SK-N-SH (cell line): ENCODE results near the gene HSPD1. TPM values are rescaled to one million over a fixed set of nuclear protein-coding genes. Genes with fewer than 3 reads are reported as not detected.

ENCODE experiments used
- EP300 ChIP-seq, 2 experiments: IDR thresholded peaks; 2 replicates each; pipeline versions ENCODE4 v1.4.0 to v1.6.1; 2012; ENCODE audit warnings: borderline replicate concordance in 1 of 2, low read depth in 1 of 2, low read length in 1 of 2
- EZH2phosphoT487 ChIP-seq: fragments of 200-600 bp; sonication (generic); IDR thresholded peaks from 2 replicates; pipeline ENCODE4 v1.6.1; 2017; ENCODE audit warnings: low read depth, mixed run types, mild to moderate bottlenecking, antibody characterized with exemption, moderate library complexity, borderline replicate concordance
- FOXJ3 ChIP-seq: sonication (generic); formaldehyde crosslinking; IDR thresholded peaks from 2 replicates; pipeline ENCODE4 v1.5.1; 2020; ENCODE audit warnings: mild to moderate bottlenecking, missing genetic modification reagents
- GABPA ChIP-seq: IDR thresholded peaks from 2 replicates; pipeline ENCODE4 v1.4.0; 2012; ENCODE audit warnings: low read depth, mild to moderate bottlenecking
- NRF1 ChIP-seq: IDR thresholded peaks from 2 replicates; pipeline ENCODE4 v1.6.1; 2012; ENCODE audit warnings: low read depth, mild to moderate bottlenecking, low read length
- REST ChIP-seq: IDR thresholded peaks from 2 replicates; pipeline ENCODE4 v1.6.1; 2012; ENCODE audit warnings: mild to moderate bottlenecking, low read depth, low read length, moderate library complexity
- SIN3A ChIP-seq: IDR thresholded peaks from 2 replicates; pipeline ENCODE4 v1.6.1; 2012; ENCODE audit warnings: low read depth, mild to moderate bottlenecking, low read length, moderate library complexity, borderline replicate concordance
- SMC3 ChIP-seq: IDR thresholded peaks from 2 replicates; pipeline ENCODE4 v1.6.1; 2012; ENCODE audit warnings: low read depth, low read length, improper control_type of control experiment
- TAF1 ChIP-seq: IDR thresholded peaks from 2 replicates; pipeline ENCODE4 v1.6.1; 2012; ENCODE audit warnings: low read depth, mild to moderate bottlenecking, low read length, moderate library complexity, borderline replicate concordance
- TCF12 ChIP-seq: IDR thresholded peaks from 2 replicates; pipeline ENCODE4 v1.4.0; 2012
- polyA plus RNA-seq, 3 experiments: library from polyadenylated mRNA; depleted of rRNA; stranded (reverse); fragments of >200 nt; gene quantifications; 2 replicates each; pipeline ENCODE4 v1.2.3, GENCODE V29; 2012
- TF ChIP-seq, protein P1 (sequence below): IDR thresholded peaks from 2 replicates; pipeline ENCODE4 v1.4.0; 2012; ENCODE audit warnings: low read depth, borderline replicate concordance
- TF ChIP-seq, protein P2 (sequence below): fragments of 200-600 bp; sonication (generic); IDR thresholded peaks from 2 replicates; pipeline ENCODE4 v1.6.1; 2017; ENCODE audit warnings: antibody characterized with exemption, mild to moderate bottlenecking, moderate library complexity

HSPD1 gene
- polyA plus RNA-seq, 1 of the 3 experiments (the other 2 are of a cell fraction): 212 TPM

- TF ChIP-seq, protein P1, sequence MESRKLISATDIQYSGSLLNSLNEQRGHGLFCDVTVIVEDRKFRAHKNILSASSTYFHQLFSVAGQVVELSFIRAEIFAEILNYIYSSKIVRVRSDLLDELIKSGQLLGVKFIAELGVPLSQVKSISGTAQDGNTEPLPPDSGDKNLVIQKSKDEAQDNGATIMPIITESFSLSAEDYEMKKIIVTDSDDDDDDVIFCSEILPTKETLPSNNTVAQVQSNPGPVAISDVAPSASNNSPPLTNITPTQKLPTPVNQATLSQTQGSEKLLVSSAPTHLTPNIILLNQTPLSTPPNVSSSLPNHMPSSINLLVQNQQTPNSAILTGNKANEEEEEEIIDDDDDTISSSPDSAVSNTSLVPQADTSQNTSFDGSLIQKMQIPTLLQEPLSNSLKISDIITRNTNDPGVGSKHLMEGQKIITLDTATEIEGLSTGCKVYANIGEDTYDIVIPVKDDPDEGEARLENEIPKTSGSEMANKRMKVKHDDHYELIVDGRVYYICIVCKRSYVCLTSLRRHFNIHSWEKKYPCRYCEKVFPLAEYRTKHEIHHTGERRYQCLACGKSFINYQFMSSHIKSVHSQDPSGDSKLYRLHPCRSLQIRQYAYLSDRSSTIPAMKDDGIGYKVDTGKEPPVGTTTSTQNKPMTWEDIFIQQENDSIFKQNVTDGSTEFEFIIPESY: no peak
- TF ChIP-seq, protein P2, sequence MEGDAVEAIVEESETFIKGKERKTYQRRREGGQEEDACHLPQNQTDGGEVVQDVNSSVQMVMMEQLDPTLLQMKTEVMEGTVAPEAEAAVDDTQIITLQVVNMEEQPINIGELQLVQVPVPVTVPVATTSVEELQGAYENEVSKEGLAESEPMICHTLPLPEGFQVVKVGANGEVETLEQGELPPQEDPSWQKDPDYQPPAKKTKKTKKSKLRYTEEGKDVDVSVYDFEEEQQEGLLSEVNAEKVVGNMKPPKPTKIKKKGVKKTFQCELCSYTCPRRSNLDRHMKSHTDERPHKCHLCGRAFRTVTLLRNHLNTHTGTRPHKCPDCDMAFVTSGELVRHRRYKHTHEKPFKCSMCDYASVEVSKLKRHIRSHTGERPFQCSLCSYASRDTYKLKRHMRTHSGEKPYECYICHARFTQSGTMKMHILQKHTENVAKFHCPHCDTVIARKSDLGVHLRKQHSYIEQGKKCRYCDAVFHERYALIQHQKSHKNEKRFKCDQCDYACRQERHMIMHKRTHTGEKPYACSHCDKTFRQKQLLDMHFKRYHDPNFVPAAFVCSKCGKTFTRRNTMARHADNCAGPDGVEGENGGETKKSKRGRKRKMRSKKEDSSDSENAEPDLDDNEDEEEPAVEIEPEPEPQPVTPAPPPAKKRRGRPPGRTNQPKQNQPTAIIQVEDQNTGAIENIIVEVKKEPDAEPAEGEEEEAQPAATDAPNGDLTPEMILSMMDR: peak; percentile 28
- no peak for TF ChIP-seq EZH2phosphoT487
- TF ChIP-seq NRF1: peak; percentile 83
- no peak for TF ChIP-seq REST
- no peak for TF ChIP-seq SMC3
- no peak; a peak in 1 of 4 replicates for TF ChIP-seq EP300 (IDR thresholded peaks at IDR 0.05; ENCODE audit: borderline replicate concordance in 1 of 2, low read depth in 1 of 2, low read length in 1 of 2)
- TF ChIP-seq GABPA: peak; percentile 58
- TF ChIP-seq FOXJ3: no peak
- no peak; the same call in 1 of the 2 replicates for TF ChIP-seq SIN3A
- TF ChIP-seq TCF12: no peak
- TF ChIP-seq TAF1: peak; percentile 63
Observed at GRCh38 chr2:197453123-197453913, 46.3 kb downstream of the HSPD1 start, which contains the start of gene COQ10B (continued).
